Subcutaneous adipose tissue (tissue), 4 donors: ENCODE data around the gene ETV5. TPM values are rescaled to one million over a fixed set of nuclear protein-coding genes. Genes with fewer than 3 reads are reported as not detected.

Source experiments
- total RNA-seq, 4 donors: library from RNA; depleted of rRNA; stranded (reverse); fragments of >200 nt; gene quantifications; one replicate each; pipeline ENCODE4 v1.1.0, GENCODE V29; 2016
- TF ChIP-seq, protein P1 (sequence below): fragments of 450-650 bp; IDR thresholded peaks from one replicate; pipeline ENCODE4 v1.5.1; 2016; ENCODE audit warnings: low read depth, mild to moderate bottlenecking, control low read depth, antibody characterized with exemption, moderate library complexity

Gene ETV5
- total RNA-seq, 4 donors from 2014 or later = 9.1 to 15.3 (median 12.2) TPM

DNA sequence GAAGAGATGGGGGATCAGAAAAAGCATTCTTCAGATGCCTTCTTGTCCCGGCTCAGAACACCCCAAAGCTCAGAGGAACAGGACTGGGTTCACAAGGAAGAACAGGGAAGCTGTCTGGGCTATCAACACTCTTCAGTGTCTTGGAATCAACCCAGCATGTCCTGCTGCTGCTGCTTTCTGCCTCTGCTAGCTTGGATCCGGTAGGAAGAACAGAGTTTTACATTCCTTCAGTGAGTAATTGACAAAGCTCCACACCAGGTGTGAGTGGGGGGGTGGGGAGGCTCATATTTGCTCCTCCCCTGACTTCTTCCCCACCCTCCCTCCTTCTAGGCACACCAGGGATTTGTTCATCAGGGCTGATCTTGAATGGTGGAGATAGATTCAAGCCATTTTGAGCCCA, 13.1 kb upstream of the ETV5 start:
- TF ChIP-seq, protein P1, sequence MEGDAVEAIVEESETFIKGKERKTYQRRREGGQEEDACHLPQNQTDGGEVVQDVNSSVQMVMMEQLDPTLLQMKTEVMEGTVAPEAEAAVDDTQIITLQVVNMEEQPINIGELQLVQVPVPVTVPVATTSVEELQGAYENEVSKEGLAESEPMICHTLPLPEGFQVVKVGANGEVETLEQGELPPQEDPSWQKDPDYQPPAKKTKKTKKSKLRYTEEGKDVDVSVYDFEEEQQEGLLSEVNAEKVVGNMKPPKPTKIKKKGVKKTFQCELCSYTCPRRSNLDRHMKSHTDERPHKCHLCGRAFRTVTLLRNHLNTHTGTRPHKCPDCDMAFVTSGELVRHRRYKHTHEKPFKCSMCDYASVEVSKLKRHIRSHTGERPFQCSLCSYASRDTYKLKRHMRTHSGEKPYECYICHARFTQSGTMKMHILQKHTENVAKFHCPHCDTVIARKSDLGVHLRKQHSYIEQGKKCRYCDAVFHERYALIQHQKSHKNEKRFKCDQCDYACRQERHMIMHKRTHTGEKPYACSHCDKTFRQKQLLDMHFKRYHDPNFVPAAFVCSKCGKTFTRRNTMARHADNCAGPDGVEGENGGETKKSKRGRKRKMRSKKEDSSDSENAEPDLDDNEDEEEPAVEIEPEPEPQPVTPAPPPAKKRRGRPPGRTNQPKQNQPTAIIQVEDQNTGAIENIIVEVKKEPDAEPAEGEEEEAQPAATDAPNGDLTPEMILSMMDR = no peak

DNA sequence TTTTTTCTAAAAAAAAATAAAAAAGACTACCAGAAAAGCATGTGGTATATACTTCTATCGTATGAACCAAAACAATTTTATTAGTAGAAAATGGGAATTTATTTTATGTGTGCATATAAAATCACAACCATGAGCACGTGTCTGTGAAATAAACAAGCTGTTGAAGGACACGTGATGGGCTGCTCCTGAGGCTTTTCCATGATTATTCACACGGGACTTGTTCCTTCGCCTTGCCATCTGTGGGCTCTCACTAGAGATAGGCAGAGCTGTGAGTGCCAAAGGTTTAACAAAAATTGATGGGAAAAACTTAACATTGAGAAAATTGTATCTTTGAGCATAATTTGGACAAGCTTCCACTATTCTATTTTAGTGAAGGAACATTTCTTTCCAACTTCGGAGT, 12.4 kb upstream of the ETV5 start:
- TF ChIP-seq, protein P1 = no peak

DNA sequence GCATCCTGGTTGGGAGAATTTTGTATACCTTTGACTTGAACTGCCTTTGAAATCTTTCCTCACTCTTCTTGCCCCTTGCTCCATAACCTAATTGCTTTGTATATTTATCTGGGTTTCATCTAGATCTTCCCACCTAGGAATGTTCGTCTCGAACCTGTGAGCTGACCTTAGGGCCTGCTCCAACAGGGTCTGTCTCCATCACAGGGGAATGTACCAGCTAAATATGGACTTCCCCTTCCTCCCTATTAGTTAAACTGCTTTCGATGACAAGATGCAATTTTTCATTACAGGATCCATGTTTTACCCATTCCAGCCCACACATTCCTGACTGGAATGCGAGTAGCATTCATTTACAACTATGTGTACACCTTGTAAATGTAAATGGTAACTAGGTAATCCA, 10.6 kb upstream of the ETV5 start:
- TF ChIP-seq, protein P1 = no peak

DNA sequence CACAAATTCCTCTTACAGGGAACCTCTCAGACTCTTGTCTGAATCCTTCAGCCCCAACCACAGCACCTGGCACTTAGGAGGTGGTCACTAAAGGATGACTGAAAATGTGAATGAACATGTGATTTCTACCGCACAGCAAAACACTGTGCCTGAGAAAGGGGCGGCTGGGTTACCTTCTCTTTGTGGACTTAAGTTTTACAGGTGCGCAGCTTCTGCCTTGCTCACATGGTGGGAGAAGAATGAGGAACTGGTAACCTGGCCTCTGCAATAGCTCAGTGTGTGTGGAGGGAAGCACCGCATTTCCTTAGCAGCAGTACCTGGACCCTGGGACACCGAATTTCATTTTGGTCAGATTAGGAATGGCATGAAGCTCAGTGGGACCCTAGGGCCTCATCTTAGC, 9.8 kb upstream of the ETV5 start:
- TF ChIP-seq, protein P1 = no peak

DNA sequence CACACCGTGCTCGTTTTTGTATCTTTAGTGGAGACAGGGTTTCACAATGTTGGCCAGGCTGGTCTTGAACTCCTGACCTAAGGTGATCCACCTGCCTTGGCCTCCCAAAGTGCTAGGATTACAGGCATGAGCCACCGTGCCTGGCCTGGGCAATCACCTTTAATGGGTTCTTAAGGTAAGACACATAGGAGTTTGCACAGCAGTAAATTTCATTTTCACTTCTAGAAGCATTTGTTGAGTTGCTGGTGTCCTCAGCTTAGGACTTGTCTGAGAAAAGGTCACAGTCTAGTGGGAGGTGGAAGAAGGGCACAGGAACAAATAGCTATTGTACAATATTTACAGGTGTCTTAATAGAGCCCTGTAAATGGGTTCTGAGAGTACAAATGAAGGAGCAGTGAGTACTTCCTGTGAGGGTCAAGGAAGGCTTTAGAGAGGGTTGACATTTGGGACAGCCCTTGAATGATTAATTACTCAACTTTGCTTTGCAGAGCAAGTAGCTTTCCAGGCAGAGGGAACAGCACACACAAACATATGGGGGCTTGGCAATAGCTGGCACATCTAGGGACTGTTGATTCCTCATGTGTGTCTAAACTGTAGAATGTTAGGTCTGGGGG, 8.7 kb upstream of the ETV5 start:
- TF ChIP-seq, protein P1 = no peak

DNA sequence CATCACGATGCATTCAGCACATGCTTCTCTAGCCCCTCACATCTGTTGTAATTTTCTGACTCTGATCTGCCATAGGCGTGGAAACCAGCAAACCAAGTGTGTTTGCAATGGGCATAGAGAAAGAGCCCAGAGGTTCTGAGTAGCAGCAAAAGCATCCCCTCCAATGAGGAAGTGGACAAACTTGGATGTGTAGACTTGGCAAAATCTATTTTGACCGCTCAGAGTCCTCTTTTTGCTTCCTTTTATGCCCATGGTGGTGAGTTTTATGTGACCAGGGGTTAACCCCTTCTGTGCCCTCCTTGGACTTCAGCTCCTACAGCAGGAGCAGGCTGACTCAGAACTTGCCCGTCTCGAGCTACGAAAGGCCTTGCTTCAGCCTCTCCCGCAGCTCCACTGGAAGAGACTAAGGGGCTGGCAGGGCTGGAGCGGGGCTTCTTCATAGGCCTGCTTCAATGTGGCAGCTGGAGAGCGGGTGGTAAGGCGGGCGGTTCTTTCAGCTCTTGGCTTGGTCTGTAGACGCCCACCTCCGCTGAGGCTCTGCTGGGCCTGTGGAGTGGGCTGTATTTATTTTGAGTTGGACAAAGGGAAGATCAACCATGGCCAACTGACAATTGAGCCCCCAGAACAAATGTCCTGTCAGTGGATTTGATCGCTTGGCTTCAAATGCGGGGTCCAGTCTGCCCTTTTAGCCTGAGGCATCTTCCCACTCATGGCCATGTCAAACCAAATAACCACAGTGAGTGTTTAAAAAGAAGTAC, 6.5 kb upstream of the ETV5 start:
- TF ChIP-seq, protein P1 = no peak
